CD4-positive, alpha-beta T cell treated with Interferon alpha-2 for 1 hour (primary cell): ENCODE results near the gene C1orf122.
A peak's percentile ranks its signal among the peaks of the same experiment; 100 is the strongest.
"Not testable (repeated sequence)": the region's sequence is repeated elsewhere in the genome, so short reads cannot be mapped to it uniquely, and the experiment has no call there.

ENCODE experiments used
- DNase-seq, 2 donors: peaks; one replicate each; pipeline ENCODE4 v3.0.0-alpha.2; 2020 to 2022

The C1orf122 gene

DNA sequence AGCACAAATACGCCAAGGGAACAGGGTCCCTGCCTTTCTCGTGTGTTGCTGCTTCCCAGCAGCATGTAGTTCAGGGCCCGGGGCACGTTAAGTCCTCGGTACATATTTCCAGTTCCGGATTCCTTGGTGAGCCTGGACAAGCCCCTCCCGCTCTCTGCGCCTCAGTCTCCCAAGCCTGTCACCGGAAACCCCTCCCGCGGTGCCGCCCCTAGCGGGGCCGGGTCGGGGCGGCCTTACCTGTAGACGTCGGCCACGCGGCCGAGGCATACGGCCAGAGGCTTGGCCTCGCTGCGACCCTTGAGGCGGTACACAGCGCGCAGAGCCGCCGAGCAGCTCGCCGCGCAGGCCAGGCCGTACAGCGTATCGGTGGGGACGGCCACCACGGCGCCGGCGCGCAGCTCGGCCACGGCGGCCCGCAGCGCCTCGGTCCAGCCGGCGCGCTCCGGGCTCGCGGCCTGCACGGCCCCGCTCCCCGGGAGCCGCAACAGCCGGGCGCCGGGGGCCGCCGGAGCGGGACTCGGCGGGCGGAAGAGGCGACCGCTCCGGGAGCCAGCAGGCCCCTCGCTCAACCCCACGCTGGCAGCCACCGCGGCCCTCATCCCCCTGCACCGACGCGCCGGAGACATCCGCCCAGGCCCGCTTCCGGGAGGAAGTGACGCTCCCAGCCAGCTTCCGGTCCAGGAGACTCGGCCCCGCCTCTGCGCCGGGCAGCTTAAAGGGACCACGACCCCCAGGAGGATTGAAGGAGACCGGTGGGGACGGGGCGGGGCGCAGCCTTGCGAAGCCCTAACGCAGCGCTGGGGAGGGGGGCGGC, at the start of gene C1orf122, which contains the start of gene YRDC:
C1orf122 (plus strand) TSS at position 236 of the 814 bp plus-strand sequence. CDS start 615 bp downstream, outside the sequence.
YRDC (minus strand) TSS at position 654 of the 814 bp plus-strand sequence; CDS start at position 626, 28 bp downstream.
- DNase-seq = peak; percentile 89 to 92

DNA sequence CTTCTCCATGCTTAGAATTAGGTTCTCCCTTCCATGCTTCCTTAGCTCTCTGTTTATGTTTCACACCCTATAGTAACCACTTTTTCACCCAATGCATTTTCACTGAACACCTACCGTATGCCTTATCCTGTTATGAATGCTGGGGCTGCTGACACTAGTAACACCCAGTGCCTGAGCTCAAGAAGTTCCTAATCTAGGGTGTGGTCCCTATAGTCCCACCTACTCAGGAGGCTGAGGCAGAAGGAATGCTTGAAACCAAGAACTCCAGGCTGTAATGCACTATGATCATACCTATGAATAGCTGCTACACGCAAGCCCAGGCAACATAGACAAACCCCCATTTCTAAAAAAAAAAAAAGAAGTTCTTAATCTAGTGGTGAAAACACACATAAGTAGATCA, 48.1 kb upstream of the C1orf122 start:
- no peak for DNase-seq

DNA sequence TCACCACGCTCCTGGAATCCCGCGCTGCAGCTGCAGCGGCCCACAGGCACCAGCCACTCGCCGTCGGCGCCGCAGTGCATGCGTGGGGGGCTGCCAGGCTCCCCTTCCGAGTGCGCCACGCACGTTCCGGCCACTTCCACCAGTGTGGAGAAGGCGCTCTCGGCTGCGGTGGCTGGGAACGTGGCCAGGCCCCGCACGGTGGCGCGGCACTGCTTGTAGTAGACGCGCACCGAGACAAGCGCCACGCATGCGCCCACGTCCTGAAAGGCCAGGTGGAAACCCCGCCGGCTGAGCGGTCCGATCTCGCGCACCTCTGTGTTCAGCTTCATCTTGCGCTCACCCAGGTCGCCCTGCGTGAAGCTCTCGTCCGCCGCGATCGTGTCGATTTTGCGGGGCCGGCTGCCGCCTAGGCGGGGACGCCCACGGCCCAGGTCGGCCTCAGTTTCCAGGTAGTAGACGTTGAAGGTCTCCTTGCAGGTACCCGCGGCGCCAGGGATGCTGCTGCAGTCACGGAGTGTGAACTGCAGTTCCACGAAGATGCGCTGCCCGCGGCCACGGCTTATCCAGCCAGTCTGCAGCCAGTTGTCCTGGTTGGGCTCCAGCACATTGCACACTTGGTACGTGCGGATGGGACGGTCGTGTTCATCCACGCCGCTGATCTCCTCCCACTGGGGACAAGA, 46.0 kb upstream of the C1orf122 start:
- DNase-seq = no peak

DNA sequence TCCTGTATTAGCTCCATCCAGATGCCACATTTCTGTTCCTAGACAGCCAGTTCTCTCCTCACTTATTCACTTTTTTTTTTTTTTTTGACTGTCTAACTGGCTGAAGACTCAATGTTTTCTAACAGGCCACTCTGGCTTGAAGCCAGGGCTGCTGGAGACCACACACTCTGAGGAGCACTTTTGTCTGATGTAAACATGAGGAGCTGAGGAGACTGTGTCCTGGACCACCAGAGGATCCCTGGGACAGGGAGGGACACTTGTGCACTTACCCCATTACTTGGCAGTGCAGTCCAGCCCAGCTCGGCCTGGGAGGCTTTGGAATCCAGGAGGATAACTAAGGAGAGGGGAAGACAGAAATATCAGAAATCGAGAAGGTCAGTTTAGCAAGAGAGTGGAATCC, 45.1 kb upstream of the C1orf122 start:
- no peak for DNase-seq

DNA sequence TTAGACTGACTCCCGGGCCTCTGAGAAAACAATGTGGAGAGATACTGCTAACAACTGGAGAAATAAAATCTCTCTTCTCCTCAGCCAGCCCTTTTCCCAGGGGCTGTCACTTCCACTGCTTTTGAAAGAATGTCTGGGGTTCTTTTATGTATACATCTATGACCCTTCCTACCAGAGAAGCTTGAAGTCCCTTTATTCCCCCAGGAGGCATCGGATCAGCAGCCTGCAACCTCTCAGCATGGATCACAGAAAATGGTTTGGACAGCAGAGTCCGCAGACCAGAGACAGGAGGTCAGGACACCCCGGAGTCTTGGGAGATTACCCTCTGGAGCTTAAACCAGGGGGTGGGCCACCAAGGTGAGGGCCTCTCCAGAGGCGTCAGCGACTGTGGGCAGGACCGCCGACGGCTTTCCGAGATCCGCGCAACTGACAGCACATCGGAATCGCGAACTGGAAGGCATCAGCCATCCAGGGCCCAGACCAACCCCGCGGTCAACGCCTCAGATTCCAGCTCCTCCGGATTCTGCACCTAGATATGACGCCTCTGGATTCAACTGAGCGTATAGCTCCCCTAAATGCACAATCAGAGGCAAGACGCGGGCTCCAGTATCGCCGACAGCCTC, 43.7 kb upstream of the C1orf122 start:
- DNase-seq = no peak

DNA sequence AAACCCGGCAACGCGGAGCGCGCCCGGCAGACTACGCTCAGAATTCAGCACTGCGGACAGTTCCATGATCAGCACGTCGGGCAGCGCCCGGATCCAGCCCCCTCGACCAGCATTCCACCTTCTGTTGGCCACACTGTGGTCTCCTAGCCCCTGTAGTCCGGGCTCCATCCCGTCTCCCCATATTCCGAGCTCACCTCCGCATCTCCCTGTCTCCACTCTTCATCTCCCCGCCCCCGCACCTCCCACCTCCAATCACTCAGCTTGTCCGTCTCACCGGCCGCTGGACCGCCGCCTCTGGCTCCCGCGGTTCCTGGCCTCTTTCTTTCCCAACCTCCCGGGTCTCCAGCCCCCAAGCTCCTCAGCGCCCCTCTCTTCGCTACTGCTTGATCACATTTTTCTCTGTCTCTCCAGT, 43.2 kb upstream of the C1orf122 start:
- peak in 1 of 2 donors; percentile 10 for DNase-seq

DNA sequence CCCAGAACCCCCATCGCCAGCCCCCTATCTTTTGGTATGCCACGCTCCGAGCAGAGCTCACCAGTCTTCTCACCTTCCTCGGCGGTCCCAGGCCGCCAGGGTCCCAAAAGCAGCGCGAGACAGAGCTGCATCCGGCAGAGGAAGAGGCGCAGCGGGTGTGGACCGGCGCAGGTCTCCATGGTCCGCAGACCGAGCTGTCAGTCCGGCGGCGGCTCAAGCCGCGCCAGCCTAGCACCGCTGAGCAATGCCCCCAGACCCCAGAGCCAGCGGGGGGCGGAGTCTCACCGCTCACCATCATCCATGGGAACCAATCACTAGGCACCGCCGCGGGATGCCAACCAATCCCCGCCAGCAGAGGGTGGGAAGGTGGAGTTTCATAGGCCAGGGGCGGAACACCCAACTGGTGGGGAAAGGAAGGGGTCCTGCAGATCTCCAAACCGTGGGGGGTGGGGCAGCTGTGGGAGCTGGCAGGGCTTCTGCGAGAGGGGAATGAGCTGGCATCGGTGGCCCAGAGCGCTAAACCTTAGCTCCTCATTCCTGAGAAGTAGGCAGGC, 42.6 kb upstream of the C1orf122 start, which contains the start of gene EPHA10:
EPHA10 (minus strand) TSS at position 233 of the 554 bp plus-strand sequence; CDS start at position 179, 54 bp downstream.
- no peak for DNase-seq

DNA sequence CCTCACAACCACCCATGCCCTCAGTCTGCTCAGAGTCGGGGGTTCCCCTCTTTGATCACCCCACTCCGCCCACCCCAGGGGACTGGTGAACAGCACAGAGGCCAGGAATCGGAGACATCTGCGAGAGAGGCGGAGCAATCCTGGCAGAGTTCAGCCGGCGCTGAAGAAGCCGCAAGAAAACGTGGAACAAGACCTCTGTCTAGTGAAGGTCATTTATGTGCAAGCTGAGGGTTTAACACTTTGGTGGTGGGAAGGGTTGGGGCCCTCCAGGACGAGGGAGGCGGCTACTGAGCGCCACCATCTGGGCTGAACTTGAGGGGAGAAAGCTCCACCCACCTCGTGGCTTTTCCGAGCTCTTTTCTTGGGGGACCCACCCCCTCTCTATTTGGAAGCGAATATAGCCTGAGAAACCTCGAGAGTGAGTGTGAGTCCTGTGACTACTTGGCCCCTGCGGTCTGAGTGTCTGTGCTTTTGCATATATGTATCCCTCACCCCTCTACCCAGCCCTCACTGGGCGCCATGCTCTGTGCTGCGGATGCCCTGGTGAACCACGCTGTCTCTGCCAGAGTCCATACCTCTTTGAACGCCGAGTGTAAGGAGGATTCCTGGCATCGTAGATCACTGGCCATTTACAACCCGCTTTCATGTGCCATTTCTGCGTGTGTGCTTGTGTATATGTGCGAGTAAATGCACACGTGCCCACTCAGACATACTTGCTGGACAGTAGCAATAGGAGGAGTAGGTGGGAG, 41.5 kb upstream of the C1orf122 start:
- no peak for DNase-seq

DNA sequence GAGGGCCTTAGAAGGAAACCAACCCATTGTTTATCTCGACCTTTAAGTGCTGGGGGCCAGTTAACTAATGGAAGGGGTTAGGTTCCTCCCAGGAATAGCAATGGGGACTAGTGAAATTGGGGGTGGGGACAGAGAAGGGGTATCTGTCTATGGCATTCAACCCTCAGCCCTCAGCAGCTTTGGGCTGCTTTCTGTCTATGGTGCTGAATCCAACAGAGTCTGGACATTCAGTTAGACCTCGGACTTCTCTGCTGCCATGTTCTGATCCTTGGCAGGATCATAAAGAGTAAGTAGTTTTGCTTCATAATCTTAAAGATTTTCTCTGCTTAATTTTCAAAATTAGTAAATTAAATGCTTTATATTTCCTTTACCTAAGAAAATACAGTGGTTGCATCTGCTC, 40.1 kb upstream of the C1orf122 start:
- DNase-seq = no peak

DNA sequence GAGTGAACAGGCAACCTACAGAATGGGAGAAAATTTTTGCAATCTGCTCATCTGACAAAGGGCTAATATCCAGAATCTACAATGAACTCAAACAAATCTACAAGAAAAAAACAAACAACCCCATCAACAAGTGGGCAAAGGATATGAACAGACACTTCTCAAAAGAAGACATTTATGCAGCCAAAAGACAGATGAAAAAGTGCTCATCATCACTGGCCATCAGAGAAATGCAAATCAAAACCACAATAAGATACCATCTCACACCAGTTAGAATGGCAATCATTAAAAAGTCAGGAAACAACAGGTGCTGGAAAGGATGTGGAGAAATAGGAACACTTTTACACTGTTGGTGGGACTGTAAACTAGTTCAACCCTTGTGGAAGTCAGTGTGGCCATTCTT, 36.1 kb upstream of the C1orf122 start:
- DNase-seq = not testable (repeated sequence)

DNA sequence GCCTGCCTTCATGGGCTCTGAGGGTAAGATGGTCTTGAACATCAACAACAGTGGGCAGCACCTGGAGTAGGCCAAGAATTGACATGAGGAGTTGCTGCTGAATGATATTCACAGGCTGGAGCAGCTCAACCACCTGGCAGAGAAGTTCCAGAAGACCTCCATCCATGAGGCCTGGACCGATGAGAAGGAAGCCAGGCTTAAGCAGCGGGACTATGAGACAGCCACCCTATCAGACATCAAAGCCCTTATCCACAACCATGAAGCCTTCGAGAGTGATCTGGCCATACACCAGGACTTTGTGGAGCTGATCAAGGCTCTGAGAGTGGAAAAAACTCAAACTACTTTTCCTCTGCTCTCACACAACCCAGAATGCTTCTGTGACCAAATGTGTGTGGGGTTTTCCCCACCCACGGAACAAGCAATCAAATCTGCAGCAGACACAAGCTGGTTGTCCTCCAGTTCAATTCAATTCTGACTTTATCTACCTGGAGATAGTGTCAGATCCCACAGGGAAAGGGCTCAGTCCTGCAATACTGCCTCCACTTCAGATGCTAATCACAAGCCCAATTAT, 30.6 kb upstream of the C1orf122 start:
- DNase-seq = no peak

DNA sequence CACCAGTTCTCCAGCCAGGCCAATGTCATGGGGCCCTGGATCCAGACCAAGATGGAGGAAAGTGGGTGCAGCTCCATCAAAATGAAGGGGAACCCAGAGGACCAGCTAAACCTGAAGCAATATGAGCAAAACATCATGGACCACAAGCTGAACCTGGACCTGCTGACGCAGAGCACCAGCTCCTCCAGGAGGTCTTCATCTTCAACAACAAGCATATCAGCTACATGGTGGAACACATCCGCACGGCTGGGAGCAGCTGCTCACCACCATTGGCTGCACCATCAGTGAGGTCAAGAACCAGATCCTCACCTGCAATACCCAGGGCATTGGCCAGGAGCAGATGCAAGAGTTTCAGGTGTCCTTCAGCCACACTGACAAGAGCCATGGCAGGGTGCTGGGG, 28.9 kb upstream of the C1orf122 start:
- DNase-seq = no peak

DNA sequence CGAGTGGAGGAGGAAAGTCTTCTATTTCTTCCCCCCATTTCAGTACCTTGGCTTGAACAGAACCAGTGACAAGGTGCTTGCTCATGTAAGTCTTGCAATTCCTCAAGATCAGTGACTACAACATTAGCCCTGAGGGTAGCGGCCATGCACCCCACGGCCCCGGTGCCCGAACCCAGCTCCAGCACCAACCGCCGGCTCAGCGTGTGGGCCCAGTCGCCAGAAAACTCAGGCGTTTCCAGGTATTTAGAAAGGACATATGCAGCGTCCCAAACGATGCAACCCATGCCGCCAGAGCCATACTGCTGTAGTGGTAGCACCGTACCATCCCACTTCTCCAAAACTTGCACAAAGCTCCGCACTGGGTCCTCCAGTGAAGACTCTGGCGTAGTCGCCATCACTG, 25.1 kb upstream of the C1orf122 start:
- DNase-seq = no peak

DNA sequence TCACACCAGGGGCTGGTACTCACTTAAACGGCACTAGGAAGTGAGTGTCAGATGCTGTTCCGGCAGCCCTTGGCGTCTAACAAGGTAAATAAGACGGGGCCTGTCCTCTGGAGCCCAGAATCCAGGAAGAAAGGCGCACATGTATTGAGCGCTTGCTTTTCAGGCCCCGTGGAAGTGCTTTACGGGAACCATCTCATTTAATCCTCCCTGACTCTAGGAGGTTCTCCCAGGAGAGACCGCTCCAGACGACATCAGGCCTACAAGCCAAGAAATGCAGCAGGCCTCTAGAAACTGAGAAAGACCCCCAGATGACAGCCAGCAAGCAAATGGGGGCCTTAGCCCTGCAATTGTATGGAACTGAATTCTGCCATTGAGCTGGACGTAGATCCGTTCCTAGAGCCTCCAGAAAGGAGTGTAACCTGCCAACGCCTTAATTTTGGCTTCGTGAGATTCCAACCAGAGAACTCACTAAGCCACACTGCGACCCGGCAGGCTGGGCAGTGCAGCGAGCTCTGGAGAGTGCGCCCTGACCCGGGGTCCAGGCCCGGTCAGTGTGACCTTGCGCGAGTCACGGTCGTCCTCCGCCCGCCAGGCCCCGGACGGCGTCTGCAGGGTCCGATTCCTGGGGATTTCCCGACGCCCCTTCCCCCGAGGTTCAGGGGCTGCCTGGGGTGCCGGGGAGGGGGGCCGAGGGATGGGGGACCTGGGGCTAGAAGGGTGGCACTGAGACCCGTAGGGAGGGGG, 14.5 kb upstream of the C1orf122 start:
- DNase-seq = no peak

DNA sequence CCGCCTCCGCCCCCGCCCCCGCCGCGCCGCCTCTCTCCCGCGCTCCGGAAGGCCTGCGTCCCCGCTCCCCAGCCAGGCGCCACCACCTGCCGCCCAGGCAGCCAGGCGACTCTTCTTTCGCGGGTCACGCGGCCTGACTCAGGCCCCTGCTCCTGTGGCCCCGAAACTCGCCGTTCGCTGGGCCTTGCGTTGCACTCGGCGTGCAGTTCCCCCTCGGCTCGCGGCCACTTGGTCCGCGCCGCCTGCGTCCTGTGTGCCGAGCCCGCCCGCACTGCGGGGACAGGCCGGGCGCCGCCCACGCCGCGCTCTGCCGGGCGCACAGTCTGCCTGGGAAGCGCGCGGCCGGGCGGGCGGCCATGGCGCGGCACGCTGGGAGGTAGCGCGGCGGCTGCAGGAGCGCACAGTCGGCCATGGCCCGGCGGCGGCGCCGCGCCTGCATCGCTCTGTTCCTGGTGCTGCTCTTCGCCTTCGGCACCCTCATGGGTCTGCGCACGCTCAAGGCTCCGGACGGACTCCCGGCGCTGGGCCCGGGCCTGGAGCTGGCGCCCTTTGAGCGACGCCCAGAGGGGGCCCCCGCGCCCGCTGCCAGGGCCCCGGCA, 13.7 kb upstream of the C1orf122 start, which contains the start of gene MANEAL:
MANEAL (plus strand) TSS at position 75 of the 599 bp plus-strand sequence; CDS start at position 411, 336 bp downstream.
- DNase-seq = peak; percentile 15 to 42

DNA sequence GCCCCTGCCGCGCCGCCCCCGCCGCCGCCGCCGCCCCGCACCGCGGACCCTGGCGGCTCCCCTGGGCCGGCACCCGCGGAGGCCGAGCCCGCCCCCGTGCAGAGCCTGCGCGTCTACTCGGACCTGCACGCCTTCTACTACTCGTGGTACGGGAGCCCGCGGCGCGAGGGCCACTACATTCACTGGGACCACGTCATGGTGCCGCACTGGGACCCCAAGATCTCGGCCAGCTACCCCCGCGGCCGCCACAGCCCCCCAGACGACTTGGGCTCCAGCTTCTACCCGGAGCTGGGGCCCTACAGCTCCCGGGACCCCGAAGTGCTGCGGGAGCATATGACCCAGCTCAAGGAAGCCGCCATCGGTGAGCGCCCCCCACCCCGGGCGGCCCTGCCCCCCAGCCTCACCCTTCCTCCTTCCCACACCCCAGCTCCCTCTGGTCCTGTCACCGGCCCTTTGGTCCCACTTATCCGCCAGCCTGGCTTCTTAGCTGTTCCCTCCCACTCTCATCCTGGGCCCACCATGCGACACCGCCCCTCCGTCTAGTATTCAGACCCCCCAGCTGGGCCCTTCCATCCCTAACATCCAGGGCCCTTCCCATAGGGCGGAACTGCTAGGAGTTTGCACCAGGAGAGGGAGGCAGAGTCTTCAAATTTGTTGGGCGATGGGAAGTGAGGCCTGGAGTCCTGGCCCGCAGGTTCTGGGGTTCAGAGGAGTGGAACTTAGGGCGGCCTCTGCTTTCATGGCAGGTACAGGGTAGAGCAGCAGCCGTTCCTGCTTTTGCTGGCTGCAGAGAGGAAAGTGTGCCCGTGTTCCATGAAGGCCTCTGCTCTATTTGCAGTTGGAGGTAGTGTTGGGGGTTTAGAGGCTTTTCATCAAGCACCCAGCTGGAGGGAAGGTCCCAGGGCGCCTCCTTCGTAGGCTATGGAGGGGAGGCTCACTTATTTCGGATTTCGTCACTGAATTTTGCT, 12.9 kb upstream of the C1orf122 start:
- DNase-seq = no peak

DNA sequence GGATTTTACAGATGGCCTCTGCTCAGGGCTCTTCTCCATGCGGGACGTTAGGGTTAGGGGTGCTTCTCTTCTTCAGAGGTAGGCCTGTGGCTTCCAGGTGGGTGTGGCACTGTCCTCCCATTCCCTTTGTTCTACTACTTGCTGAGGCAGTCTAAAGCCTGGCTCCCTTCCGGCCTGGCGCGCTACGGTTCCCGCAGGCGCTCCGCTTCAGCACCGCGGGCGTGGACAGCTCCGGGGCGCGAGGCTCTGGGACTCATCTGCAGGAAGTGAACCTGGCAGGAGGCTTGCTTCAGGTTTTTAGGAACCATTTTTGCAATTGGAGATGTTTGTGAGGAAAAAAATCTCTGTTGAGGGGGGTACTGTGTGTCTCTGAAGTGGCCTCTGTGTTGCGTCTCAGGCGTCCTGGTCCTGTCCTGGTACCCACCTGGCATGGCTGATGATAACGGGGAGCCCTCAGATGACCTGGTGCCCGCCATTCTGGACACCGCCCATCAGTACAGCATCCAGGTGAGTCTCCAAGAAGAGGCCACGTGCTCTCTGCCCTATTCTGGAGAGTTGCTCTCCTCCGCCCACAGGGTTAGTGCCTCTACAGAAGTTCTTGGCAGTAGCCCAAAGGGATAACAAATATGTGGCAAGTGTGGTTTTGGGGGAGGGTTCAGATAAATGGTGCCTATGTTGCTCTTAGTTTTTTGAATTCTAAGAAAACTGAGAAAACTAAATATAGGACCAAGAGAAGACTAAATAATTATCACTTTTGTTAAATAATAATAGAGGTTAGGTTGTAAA, 12.1 kb upstream of the C1orf122 start:
- peak; percentile 20 to 41 for DNase-seq

DNA sequence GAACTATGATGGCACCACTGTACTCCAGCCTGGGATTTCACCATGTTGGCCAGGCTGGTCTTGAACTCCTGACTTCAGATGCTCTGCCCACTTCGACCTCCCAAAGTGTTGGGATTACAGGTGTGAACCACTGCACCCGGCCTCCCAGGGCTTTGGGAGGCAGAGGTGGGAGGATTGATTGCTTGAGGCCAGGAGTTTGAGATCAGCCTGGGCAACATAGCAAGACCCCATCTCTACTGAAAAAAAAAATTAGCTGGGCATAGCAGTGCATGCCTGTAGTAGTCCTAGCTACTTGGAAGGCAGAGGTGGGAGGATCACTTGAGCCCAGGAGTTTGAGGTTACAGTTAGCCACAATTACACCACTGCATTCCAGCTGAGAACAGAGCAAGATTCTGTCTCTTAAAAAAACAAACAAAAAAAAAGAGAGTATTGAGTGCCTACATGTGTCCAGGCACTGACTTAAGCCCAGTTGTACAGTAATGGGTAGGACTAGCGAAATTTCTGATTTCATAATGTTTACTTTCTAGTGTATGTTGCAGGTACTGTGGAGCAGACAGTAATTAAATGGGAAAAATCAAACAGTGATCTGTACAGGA, 9.7 kb upstream of the C1orf122 start:
- no peak for DNase-seq
